Muscle of arm (tissue), 12 donors: ENCODE measurements around the gene XCL2. TPM values are rescaled to one million over a fixed set of nuclear protein-coding genes. Genes with fewer than 3 reads are reported as not detected.
"Not testable (repeated sequence)": the region's sequence is repeated elsewhere in the genome, so short reads cannot be mapped to it uniquely, and the experiment has no call there.

ENCODE experiments used
- DNase-seq: peaks from one replicate; pipeline ENCODE4 v3.0.0-alpha.2; 2013
- polyA plus RNA-seq, 12 donors: library from polyadenylated mRNA; unstranded; fragments of 120-200 nt; gene quantifications; one replicate each; pipeline ENCODE4 v1.2.1, GENCODE V29; 2013; ENCODE audit not compliant: insufficient read length in 12 of 12

XCL2 gene
- polyA plus RNA-seq, 12 donors, result 0.25 to 2.4 (median 0.54) TPM; not detected in 4

- DNase-seq, result no peak
Observed at GRCh38 chr1:168560370-168560769, 16.6 kb upstream of the XCL2 start.

DNA sequence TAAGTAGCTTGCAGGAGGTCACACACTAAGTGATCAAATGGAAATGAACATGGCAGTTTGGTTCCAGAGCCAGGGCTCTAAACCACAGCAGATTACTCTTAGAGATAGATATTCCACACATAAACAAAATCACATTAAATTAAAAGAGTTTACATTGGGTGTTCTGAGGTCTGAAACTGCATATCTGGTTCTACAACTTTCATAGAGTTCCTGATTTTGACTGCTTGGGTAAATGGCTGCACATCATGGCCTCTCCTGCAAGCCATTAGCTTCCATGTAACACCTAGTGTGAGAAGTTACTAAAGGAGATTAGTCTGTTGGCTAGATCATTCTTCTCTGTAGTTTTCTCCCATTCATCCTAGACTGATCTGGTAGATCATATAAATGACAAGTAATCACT is 12.8 kb upstream of the XCL2 start:
- no peak for DNase-seq

DNA sequence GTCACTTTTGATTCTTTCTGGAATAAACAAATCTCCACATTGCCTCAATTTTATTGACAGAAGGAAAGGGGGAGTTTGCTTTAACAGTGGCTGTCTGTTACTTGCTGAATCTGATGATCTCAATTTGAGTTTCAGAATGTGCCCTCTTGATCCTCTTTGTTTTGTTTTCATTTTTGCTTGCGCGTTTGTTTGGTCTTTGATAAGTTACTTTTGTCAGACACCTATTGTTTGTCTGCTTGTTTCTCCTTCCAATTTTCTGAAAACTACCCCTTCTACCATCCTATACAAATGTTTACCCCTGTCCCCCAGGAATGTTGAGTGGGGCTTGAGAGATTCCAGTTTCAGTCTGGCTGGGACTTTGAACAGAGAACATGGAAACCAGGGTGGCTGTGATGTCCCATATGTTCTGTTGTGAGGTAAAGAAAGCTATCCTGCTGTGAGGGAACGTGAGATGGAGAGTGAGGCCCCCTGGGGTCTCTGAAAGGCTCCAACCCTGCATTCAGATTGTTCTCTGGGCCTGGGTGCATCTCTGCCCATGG is 11.8 kb upstream of the XCL2 start:
- DNase-seq, result no peak

GRCh38 chr1:168554603-168555483 is 11.0 kb upstream of the XCL2 start:
- DNase-seq, result no peak

- DNase-seq, result no peak
Observed at GRCh38 chr1:168553680-168554553, 10.1 kb upstream of the XCL2 start.

DNA sequence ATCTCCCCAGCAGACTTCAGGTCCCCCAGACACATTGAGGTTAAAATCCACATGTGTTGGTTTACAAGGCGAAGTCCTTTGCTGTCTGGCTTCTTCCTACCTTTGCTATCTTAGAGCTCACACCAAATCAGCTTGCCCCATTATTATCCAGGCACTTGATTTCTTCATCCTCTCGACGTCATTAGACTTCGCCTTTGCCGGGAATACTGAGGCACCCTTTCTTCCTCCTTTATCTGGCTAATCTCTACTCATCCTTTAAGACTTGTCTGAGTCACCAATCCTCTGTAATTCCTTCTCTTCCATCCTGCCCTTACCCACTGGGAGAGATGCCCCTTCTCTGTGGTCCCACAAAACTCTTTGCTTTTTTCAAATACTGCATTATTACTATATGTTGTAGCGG is 9.2 kb upstream of the XCL2 start:
- no peak for DNase-seq

DNA sequence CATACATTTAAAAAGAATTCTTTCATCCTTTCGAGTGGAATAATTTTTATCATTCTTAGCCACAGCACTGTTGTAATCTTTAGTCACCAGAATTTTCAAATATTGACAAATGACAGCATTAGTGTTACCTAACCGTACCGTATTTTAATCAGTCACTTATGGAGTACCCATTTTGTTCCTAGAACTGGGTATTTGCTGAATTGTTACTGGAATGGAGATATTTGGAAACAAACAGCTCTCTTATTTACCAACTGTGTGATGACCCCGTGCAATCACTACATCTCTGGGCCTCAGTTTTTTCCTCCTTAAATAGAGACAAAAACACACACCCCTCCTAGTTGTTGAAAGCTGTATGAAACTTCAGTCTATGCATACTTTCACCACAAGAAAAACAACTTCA is 7.9 kb upstream of the XCL2 start:
- DNase-seq, result no peak

DNA sequence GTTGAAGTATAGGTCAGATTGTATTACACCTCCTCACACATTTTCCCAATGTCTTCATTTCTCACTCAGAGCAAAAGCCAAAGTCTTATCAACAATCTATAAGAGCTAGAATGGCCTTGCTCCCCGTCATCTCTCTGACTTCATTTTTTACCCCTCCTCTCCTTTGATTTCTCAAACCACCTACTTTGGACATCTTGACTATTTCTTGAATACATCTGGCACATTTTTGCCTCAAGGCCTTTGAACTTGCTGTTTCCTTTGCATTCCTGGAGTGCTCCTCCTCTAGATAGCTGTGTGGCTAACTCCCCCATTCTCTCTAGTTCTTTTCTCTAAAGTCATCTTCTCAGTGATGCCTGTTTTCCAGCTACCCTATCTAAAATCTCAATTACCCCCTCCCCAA is 7.2 kb upstream of the XCL2 start:
- DNase-seq, result no peak

GRCh38 chr1:168546553-168546895 is 2.7 kb upstream of the XCL2 start:
- DNase-seq, result not testable (repeated sequence)

- DNase-seq, result not testable (repeated sequence)
Observed at GRCh38 chr1:168545678-168546552, 2.1 kb upstream of the XCL2 start.

- not testable (repeated sequence) for DNase-seq
Observed at GRCh38 chr1:168542978-168543377, 819 bp downstream of the XCL2 start.

- not testable (repeated sequence) for DNase-seq
Observed at GRCh38 chr1:168540798-168541197, 3.0 kb downstream of the XCL2 start.

- DNase-seq, result no peak
Observed at GRCh38 chr1:168535536-168535935, 8.3 kb downstream of the XCL2 start.

GRCh38 chr1:168531615-168532345 is 12.0 kb downstream of the XCL2 start:
- no peak for DNase-seq

DNA sequence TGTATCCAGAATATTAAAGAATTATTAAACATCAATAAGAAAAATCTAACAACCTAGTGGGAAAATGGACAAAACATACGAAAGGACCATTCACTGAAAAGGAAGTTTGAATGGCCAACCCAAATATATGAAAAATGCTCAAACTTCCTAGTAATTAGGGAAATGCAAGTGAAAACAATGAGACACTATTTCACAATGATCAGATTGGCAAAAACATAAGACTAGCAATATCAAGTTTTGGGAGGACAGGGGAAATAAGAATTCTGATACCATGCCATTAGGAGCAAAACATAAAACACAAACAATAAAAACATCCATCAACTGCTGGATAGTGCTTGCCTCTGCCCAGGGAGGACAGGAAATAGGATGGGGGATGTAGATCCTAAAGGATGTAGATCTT is 14.3 kb downstream of the XCL2 start:
- DNase-seq, result no peak

- no peak for DNase-seq
Observed at GRCh38 chr1:168521401-168522000, 22.3 kb downstream of the XCL2 start.

DNA sequence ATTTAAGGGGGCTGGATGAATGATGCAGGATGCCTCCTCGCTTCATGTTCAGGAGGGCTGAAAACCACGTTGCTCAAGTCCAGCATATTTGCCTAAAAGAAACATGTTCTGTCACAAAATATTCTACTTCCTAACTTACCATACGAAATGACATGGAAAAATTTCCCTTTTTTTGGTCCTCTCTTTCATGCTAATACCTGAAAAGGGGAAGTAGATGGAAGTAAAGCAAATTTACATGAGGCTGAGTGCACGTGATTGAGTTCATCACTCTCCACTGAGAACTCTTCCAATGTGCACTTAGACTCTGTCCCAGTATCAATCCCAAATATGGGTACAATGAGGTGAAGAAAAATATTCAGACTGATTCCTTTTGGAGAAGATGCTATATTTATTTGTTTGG is 23.0 kb downstream of the XCL2 start:
- no peak for DNase-seq

GRCh38 chr1:168520052-168520751 is 23.6 kb downstream of the XCL2 start:
- no peak for DNase-seq

DNA sequence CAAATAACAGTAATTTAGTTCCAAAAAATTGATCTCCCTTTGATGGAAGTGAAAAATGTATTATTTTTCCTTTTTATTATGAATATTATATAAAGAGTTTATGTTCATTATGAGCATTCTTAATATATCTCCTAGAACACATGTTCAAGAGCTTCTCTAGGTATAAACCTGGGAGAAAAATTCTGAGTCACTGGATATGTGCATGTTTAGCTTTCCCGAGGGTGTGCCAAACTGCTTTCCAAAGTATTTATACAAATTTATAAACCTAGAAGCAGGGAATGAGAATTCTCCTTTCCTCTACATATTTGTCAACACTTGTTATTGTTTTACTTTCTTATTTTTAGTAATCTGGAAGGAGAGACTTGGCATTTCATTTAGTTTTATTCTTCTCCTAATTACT is 25.0 kb downstream of the XCL2 start:
- DNase-seq, result no peak

GRCh38 chr1:168518201-168518689 is 25.6 kb downstream of the XCL2 start:
- DNase-seq, result no peak
